ENCODE data around the gene CROCC2.

The CROCC2 gene

DNA sequence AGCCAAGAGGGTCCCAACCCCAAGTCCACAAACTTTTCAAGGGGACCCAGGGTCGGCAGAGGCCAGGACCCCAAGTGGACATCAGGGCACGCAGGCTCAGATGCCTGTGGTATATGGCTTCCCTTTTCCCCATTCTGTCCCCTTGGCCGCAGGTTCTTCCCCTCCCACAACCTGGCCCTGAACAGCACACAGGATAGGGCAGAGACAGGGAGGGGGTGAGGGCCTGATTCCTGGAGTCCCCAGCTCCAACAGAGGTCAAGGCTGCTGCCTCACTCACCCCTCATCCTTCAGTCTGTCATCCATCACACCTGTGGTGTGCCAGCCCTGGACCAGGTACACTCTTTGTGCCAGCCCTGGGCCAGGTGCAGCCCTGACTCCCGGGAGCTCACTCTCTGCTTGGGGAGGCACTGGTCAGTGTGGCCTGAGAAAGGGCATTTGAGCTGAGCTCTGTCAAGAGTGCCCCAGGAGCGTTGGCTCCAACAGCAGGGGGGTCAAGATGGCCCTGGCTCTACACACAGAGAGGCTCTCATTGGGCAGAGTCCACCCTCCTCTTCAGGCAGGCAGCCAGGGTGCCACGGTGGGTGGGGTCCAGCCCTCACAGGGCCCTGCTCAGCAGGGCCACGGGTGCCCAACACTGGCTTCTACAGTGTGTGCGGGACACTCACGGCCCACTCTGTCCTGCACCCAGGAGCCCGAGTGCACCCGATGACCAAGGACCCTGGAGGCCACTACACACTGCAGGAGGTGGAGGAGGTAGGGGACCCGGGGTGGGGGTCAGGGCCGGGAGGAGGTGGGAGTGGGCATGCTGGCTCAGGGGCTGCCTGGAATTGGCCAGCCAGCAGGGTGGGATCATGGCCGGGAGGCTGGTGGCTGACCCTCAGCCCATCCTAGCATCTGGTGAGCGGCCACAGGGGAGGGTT lies 35.9 kb upstream of the CROCC2 start:
- TF ChIP-seq, protein P1, sequence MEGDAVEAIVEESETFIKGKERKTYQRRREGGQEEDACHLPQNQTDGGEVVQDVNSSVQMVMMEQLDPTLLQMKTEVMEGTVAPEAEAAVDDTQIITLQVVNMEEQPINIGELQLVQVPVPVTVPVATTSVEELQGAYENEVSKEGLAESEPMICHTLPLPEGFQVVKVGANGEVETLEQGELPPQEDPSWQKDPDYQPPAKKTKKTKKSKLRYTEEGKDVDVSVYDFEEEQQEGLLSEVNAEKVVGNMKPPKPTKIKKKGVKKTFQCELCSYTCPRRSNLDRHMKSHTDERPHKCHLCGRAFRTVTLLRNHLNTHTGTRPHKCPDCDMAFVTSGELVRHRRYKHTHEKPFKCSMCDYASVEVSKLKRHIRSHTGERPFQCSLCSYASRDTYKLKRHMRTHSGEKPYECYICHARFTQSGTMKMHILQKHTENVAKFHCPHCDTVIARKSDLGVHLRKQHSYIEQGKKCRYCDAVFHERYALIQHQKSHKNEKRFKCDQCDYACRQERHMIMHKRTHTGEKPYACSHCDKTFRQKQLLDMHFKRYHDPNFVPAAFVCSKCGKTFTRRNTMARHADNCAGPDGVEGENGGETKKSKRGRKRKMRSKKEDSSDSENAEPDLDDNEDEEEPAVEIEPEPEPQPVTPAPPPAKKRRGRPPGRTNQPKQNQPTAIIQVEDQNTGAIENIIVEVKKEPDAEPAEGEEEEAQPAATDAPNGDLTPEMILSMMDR (IDR thresholded peaks at IDR 0.05; ENCODE audit: insufficient read depth, low read length): no peak
- TF ChIP-seq POLR2AphosphoS5 (IDR thresholded peaks at IDR 0.05; ENCODE audit: low read depth): no peak
- no peak for TF ChIP-seq GABPA (IDR thresholded peaks at IDR 0.05; ENCODE audit: low read depth)
- TF ChIP-seq REST (IDR thresholded peaks at IDR 0.05; ENCODE audit: insufficient replicate concordance, low read depth): no peak
- no peak for TF ChIP-seq SPI1 (IDR thresholded peaks at IDR 0.05; ENCODE audit: borderline replicate concordance, low read depth)
- H3K4me3 ChIP-seq (replicated peaks; ENCODE audit: insufficient read depth, low read length): no peak overlapping the region
- H3K27me3 ChIP-seq (ENCODE audit: insufficient read depth, poor library complexity, severe bottlenecking): no peaks in the 10 kb centered on the region
- DNase-seq (ENCODE audit: low read depth in 1 of 2, low spot score in 1 of 2): no peak
- no peak overlapping the region for H3K27ac ChIP-seq (replicated peaks)

DNA sequence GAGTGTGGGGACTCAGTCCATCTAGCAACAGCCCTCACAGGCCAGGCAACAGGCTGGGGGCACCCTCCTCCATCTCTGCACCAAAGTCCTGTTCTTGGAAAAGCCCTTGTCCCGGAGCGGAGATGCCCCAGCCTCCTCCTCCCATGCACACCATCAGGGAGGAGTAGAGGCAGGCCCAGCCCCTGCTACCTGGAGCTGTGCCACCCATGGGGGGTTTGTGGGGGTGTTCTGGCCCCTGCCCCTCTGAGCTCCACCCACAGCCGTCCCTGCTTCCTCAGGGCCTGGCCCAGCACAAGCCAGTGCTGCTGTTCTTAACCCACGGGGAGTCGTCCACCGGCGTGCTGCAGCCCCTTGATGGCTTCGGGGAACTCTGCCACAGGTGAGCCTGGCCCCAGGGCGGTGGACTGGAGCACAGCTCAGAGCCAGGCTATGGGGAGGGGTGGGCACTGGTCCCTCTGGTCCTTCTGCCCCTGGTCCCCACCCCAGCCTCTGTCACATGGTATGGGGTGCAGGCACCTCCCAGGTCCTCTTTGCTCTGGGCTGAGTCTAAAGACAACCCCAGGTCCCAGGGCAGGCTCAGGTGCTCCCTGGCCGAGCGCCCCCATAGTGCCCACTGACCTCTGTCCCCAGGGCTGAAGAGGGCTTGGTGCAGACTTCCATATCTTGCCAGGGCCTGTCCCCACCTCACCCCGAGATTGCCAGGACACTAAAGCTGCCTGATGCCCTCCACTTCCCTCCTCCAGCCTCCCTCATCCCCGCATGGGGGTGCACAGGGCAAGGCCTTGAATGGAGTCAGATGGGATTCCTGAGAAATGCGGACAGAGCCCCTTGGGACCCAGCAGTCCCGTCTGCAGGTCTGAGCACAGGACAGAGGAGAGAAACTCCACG lies 34.8 kb upstream of the CROCC2 start:
- no peak for DNase-seq (ENCODE audit: low read depth in 1 of 2, low spot score in 1 of 2)
- H3K27ac ChIP-seq (replicated peaks): no peak overlapping the region
- H3K27me3 ChIP-seq (ENCODE audit: insufficient read depth, poor library complexity, severe bottlenecking): no peaks in the 10 kb centered on the region
- no peak for TF ChIP-seq GABPA (IDR thresholded peaks at IDR 0.05; ENCODE audit: low read depth)
- no peak for TF ChIP-seq POLR2AphosphoS5 (IDR thresholded peaks at IDR 0.05; ENCODE audit: low read depth)
- TF ChIP-seq SPI1 (IDR thresholded peaks at IDR 0.05; ENCODE audit: borderline replicate concordance, low read depth): no peak
- TF ChIP-seq REST (IDR thresholded peaks at IDR 0.05; ENCODE audit: insufficient replicate concordance, low read depth): no peak
- TF ChIP-seq, protein P1 (IDR thresholded peaks at IDR 0.05; ENCODE audit: insufficient read depth, low read length): no peak
- no peak overlapping the region for H3K4me3 ChIP-seq (replicated peaks; ENCODE audit: insufficient read depth, low read length)

- no peak for TF ChIP-seq SPI1 (IDR thresholded peaks at IDR 0.05; ENCODE audit: borderline replicate concordance, low read depth)
- no peak overlapping the region for H3K27ac ChIP-seq (replicated peaks)
- no peaks in the 10 kb centered on the region for H3K27me3 ChIP-seq (ENCODE audit: insufficient read depth, poor library complexity, severe bottlenecking)
- DNase-seq (ENCODE audit: low read depth in 1 of 2, low spot score in 1 of 2): no peak
- no peak overlapping the region for H3K4me3 ChIP-seq (replicated peaks; ENCODE audit: insufficient read depth, low read length)
Observed at GRCh38 chr2:240872317-240873097, 33.6 kb upstream of the CROCC2 start.

Measured in HL-60 (cell line).